GM21360 (cell line): ENCODE results near the gene CRIP1.

Source experiments
- ATAC-seq: cut with Tn5 transposase; IDR thresholded peaks from one replicate; pipeline ENCODE4 v1.9.1; 2021; ENCODE audit warnings: mild to moderate bottlenecking, moderate library complexity; ENCODE audit not compliant: unreplicated experiment

Gene CRIP1

DNA sequence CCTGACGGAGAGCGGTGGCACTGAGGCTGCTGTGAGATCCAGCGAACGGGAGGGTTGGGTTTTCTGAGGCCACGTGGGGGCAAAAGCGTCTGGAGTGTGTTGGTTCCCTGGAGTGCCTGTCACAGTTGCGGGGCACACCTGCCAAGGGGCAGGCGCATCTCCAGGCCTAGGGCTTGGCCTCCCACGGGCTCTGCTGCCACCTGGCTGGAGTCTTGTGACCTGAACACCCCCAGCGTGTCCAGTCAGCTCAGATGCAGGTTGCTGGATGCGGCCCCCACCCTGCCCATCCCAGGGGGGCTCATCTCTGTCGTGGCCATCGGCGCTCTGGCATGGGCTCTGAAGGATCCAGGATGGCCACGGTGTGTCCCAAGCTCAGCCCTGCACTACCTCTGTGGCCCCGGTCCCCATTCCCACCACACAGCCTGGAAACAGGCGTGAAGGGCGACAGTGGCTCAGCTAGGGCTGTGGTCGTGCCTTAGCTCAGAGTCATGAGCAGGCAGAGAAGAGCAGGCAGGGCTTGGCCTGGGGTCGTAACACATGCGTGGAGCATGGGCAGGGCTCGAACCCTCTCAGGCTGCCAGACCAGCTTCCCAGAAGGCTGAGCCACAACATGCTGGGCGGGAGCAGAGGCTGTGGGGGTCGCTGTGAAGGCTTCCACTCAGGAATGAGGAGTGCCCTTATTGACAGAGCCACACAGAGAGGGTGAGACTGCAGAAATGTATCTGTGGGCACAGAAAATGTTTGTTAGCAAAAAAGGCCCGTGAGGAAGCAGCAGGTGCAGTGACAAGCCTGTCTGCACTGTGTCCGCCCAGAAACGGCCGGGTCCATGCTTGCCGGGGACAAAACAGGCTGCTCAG, 35.6 kb upstream of the CRIP1 start:
- no peak for ATAC-seq

DNA sequence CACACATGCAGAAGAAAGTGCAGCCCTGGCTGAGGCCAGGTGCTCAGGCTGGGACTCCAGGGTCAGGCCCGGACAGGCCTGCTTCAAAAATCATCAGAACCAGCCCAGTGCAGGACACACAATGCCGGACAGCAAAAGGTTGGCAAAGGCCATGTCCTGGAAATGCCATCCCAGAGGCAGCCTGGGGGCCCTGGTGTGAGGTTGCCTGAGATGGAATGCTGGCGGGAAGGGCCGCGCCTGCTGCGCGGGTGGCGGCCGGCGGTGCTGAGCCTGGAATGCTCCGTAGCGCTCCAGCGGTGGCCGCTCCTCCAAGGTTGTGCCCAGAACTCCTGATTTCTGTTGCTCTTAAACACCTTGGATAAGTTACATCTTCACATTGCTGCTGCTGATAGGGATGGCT, 33.7 kb upstream of the CRIP1 start:
- no peak for ATAC-seq

DNA sequence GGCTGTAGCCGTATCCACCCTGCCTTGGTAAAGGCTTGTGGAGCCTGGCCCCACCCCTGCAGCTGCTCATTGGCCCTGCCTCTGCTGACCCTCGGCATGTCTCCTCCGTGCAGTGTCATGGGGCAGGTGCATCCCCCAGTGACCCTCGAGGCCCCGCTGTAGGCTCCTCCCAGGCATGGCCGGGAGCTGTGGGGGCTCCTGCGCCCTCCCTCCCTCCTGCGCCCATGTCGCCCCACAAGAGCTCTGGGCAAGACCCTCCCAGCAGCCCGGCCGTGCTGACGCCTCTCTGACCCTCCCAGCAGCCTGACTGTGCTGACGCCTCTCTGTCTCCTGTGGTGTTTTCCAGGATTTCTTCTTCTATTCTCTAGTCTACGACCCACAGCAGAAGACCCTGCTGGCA, 32.8 kb upstream of the CRIP1 start:
- ATAC-seq: no peak

DNA sequence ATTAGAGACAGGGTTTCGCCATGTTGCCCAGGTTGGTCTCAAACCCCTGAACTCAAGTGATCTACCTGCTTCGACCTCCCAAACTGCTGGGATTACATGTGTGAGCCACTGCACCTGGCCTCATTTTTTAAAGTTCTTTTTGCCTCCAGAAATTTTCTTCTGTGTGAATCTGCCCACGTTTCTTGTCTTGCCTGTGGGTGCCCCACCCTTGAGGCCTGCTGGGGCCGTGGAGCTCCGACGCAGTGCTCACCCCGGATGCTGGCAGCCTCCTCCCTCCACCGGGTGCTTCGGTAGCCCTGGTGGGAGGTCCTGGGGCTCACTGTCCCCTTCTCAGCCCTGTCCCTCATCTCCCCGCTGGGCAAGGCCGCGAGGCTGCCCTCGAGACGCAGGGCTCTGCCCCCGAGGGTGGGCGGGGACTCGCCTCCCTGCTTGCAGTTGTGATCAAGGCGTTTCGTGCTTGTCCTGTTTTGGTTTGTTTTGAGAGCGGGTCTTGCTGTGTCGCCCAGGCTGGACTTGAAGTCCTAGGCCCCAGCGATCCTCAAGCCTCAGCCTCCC, 31.5 kb upstream of the CRIP1 start:
- no peak for ATAC-seq

DNA sequence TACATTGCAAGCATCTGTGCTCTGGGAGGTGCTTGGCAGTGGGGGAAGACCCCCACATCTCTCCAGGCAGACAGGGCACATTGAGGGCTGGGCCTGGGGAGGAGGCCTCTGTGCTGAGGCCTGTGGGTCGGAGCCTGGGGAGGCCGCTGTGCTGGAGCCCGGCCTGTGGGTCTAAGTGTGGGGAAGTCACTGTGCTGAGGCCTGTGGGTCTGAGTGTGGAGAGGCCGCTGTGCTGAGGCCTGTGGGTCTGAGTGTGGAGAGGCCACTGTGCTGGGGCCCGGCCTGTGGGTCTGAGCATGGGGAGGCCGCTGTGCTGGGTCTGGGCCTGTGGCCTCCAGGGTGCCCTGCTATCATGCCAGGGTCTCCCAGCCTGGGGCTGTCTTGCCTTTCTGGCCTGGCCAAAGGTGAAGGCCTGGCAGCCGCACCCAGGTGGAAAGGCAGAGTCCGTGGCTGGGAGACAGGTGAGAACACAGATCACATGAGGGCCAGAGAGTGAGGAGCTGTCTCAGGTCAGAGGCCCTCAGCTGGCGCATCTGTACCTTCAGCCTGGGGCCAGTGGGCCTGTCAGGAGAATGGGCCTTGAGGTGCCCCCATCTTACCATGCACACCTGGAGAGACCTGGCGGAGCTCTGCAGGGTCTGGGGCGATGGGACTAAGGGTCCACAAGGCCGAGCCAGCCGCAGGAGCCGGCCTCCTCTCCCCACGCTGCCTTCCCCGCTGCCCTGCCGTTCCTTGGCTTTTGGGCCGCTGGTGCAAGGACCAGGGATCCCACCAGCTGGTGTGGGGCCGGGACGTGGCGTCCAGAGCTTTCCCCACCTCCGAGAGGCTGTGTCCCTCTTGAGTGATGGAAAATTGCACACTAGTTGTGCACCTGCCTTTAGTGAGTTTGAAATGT, 30.7 kb upstream of the CRIP1 start:
- ATAC-seq: no peak

DNA sequence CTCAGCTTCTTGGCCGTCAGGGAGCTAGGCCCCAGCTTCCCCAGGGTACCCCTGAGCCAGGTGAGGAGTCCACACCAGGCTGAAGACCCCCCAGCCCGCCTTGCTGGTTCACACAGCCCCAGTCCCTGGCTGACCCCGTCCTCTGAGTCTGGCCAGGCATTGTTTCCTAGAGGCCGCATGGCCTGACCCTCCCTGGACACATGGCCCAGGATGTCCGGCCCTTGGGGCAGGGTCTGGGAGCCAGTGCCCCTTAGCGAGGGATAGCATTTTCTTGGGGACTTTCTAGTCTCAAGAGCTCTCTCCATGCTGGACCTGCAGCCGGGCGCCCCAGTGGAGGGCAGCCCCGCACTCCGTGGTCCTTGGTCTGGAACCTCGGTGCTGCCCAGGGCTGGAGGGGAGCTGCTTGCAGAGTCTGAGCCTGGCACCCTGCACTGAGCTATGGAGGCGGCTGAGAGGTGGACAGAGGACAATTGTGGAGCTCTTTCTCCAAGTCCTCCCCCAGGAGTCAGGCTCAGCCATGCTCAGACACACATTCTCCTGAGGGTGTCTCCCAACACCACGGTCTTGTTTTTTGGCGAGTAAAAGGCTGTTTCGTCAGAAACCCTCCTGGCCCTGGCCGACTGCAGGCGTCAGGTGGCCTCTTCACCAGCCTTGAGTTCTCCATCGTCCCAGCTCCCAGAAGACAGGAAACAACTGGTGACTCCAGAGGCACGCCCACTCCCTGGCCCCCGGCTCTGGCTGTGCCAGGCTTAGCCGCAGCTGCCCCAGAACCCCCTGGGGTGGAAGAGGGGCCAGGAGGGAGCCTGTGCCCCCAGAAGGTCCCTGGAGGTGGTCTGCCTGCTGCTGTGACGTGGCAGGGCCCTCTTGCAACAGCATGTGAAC, 29.7 kb upstream of the CRIP1 start:
- ATAC-seq: no peak

DNA sequence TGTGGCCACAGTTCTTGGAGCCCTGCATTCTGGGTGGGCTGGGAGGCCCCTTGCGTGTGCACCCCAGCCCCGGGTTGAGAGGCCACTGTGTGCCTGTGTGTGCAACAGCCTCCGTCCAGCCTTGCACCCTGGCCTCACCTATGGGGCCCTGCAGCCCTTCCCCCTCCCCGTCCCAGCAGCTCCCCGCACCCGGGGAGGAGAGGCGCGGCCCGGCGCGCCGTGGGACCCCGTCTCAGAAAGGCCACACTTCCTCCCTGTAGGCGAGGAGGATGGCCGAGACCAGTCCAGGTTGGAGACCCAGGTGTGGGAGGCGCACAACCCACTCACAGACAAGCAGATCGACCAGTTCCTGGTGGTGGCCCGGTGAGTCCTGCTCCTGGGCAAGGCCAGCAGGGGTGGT, 28.7 kb upstream of the CRIP1 start:
- ATAC-seq: no peak

DNA sequence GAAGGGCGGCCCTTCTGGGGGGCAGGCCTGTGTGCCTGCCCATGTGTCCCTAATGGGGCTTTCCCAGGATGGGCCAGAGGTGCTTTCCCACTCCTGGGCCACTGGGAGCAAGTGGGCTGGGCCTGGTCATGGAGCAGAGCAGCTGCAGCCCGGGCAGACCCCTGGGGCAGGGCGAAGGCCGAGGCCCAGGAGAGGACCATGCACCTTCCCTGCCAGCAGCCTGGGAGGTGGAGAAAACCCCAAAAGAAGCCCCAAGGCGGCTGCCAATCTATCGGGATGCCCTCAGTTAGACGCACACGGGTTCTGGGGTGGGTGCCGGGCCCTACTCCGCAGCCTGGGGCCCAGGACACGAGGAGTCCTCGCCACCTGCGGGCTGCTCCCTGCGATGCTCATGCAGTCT, 28.1 kb upstream of the CRIP1 start:
- ATAC-seq: no peak

DNA sequence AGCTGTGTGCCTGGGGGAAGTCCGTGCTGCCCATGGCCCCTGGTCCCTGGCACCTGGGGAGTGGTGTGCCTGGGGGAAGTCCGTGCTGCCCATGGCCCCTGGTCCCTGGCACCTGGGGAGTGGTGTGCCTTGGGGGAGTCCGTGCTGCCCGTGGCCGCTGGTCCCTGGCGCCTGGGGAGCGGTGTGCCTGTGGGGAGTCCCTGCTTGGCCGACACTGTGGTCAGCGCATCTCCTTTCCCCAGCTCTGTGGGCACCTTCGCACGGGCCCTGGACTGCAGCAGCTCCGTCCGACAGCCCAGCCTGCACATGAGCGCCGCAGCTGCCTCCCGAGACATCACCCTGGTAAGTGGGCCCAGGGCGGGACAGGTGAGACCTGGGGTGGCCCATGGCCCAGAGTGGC, 26.6 kb upstream of the CRIP1 start:
- no peak for ATAC-seq

DNA sequence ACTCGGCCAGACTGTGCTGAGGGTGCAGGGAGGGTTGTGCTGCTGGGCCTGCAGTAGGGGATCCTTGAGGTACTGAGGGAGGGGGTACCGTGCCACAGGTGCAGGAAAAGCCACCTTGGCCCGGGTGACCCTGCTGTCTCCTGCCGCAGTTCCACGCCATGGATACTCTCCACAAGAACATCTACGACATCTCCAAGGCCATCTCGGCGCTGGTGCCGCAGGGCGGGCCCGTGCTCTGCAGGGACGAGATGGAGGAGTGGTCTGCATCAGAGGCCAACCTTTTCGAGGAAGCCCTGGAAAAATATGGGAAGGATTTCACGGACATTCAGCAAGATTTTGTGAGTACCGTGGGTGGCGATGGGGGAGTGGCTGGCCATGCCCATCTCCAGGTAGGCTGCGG, 26.1 kb upstream of the CRIP1 start:
- no peak for ATAC-seq

DNA sequence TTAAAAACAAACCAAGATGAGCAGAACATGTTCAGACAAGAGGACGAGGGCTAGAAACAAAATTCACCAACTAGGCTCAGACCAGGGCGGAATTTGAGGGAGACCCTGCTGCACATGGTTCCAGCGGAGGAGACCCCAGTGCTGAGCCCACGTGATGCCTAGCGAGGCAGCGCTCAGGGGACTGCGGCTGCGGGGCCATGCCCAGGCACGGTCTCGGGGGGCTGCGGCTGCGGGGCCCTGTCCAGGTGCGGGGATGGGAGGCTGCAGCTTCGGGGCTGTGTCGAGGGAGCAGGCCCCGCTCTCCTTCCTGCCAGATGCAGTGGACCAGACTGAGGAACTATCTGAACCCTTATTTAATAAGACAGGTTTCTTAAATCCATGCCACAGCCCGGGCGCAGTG, 24.8 kb upstream of the CRIP1 start:
- ATAC-seq: no peak

DNA sequence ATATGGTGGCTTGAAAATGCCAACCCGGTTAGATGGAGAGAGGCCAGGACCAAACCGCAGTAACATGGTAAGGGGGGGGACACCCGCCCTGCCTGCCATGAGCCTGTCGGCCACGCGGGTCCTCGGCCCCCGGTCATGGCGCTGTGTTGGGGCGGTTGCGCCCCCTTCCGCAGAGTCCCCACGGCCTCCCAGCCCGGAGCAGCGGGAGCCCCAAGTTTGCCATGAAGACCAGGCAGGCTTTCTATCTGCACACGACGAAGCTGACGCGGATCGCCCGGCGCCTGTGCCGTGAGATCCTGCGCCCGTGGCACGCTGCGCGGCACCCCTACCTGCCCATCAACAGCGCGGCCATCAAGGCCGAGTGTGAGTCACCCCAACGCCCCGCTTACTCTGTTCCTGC, 22.2 kb upstream of the CRIP1 start:
- ATAC-seq: no peak

DNA sequence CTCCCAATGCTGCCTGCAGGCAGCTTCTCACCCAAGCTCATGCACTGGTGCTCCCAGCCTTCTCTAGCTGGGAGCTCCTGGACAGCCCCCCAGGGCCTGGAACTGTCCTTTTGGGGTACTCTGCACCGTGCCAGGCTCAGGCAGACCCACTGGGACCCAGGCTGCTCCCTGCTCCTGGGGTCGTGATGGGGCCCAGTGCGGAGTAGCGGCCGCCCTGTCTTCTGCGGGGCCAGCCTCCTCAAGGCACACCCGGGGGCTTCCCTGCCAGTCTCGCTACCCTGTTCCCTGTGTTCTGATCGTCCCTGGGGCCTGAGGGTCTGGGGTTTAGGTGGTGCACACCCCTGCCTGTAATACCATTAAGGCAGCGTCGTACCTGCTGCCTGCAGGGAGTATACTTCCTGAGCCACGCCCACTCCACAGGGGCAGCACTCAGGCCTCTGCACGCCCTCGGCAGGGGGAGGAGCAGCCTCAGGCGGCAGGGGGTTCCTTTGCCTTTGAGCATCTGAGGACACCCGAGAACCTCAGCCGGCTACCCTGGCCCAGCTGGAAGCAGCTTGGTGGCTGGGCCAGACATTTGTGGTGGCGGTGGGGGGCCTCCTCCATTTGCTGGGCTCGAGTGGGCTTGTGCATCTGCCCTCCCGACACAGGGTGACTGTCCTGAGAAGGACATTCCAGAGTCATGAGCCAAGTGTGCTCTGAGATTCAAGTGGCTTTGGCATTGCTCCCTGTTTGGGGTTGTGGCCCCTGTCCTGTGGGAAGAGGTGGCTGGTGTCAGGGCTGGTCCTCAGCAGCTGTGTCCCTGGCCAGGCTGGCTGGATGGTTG, 21.3 kb upstream of the CRIP1 start:
- ATAC-seq: no peak

DNA sequence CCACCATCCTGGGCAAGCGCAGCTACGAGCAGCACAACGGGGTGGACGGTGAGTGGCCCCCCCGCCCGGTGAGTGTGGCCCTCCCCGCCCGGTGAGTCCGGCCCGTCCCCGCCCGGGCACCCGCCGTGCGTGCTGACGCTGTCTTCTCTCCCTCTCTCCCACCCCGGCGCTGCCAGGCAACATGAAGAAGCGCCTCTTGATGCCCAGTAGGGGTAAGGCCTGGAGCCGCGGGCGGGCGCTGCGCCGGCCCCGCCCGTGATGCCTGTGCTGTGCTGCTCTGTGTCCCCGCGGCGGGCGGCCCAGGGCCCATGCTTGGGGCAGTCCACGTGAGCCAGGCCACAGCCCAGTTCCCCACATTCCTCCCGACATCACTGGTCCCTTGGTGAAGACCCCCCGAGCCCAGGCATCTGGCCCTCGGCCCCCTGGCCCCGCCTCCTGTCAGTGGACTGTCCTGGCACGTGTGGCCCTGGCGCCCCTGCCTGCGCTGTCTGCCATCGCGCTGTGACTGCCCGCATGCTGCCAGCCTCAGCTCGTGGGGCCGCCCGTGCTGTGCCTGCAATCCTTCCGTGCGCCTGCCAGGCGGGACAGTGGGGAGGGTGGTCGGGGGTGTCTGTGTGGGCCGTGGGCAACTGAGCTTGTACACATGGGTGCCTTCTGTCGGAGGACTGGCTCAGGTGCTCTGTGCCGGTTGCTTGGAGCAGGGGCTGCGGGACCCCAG, 20.0 kb upstream of the CRIP1 start:
- ATAC-seq: no peak

DNA sequence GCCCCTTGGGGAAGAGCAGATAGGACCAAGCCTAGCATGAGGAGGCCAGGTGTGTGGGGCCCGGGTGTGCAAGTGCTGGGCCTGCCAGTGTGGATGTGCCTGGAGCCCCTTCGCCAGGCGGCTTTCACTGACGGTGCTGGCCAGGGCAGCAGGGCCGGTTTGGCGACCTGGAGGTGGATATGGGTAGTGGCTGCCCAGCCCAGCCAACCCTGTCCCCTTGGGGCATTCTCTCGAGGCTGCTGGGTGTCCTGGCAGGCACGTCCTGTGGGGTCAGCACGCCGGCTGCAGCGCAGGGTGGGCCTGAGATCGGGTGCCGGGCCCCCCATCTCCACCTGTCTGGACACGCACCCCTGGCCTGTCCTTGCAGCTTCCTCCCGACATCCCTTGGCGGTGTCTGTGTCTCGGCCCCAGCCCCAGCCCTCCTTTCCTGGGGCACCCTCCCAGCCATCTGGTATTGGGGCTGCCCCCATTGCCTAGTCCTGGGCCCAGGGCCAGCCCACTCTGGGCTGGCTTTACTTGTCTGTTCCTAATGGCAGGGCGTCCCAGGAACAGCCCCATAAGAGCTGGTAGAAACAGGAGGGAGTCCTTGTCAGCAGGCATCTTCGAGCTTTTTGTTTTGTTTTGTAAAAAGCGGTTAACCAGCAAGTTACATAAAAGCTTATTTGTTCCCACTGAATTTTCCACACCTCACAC, 19.3 kb upstream of the CRIP1 start:
- no peak for ATAC-seq

DNA sequence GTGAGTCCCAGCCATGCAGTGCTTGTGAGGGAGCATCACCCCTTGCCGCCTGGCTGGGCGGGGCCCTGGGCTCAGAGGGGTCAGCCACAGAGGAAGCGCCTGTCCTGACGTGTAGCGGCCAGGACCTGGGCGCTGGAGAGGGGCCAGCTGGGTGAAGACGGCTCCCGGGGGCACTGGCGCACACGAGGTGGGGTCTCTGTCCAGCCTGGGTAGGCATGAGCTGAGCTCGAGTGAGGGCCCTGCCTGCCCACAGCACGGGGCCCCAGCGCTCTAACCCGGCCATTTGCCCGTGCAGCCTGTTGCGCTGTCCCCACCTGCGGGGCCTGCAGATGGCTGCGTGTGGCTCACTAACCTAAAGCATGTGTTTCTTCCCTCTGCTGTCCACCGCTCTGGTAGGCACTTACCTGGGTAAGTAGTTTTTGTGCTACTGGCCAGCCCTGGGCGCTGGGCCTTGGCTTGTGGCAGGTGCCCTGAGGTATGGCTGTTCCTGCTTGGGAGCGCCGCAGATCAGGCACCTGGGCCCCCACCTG, 18.7 kb upstream of the CRIP1 start:
- ATAC-seq: no peak

DNA sequence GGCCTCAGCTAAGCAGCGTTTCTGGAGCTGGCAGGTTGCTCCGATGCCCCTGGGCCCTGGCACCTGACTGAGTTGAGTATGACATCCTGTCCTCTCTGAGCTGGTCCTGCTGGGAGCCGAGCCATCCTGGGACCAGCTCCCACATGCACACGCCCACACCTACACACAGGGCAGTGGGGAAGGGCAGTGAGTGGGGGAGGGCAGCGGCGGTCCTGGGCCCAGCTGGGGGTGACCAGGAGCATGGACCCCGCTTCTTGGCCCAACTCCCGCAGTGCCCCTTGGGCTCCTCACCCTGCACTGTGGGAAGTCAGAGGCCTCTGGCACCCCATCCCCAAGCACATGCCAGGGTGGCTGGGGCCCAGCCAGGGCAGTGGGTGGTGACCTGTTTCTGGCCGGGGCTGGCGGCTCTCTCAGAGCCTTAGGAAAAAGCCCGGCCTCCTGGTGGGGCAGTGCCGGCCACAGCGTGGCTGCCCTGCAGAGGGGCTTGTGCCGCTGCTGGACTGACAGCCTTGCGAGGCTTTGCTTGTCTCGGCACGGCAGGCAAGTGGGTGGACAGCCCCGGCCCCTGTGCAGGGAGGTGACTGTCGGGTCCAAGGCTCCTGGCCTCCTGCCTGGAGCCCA, 18.0 kb upstream of the CRIP1 start:
- ATAC-seq: no peak
